Suprapubic skin (tissue), 4 donors: Measurements from ENCODE around the gene RIMBP2. TPM values are rescaled to one million over a fixed set of nuclear protein-coding genes. Genes with fewer than 3 reads are reported as not detected.

Experiments used
- DNase-seq, 2 donors: peaks; one replicate each; pipeline ENCODE4 v3.0.0-alpha.2; 2019; ENCODE audit warnings: low spot score in 2 of 2
- H3K27ac ChIP-seq: fragments of 200-600 bp; sonication (generic); one replicate; pipeline ENCODE4 v1.5.1; 2019
- H3K27me3 ChIP-seq: fragments of 200-600 bp; sonication (generic); one replicate; pipeline ENCODE4 v1.5.1; 2019
- H3K36me3 ChIP-seq: fragments of 200-600 bp; sonication (generic); one replicate; pipeline ENCODE4 v1.5.1; 2019
- H3K4me1 ChIP-seq: fragments of 200-600 bp; sonication (generic); one replicate; pipeline ENCODE4 v1.5.1; 2019
- H3K4me3 ChIP-seq: fragments of 200-600 bp; sonication (generic); one replicate; pipeline ENCODE4 v1.5.1; 2019; ENCODE audit warnings: mild to moderate bottlenecking
- H3K9me3 ChIP-seq: fragments of 200-600 bp; sonication (generic); one replicate; pipeline ENCODE4 v1.5.1; 2019
- CTCF ChIP-seq, 2 donors: fragments of 200-600 bp in 1 of 2; fragments of 450-650 bp in 1 of 2; sonication (generic) in 1 of 2; IDR thresholded peaks; one replicate each; pipeline ENCODE4 v1.5.1; 2016 to 2019; ENCODE audit warnings: antibody characterized with exemption in 2 of 2, mild to moderate bottlenecking in 1 of 2, moderate library complexity in 1 of 2
- EP300 ChIP-seq: sonication (generic); formaldehyde crosslinking; IDR thresholded peaks from one replicate; pipeline ENCODE4 v1.6.1; 2017; ENCODE audit warnings: antibody characterized with exemption
- POLR2A ChIP-seq, 2 donors: fragments of 450-650 bp; IDR thresholded peaks; one replicate each; pipeline ENCODE4 v1.6.1; 2017; ENCODE audit warnings: antibody characterized with exemption in 2 of 2, mild to moderate bottlenecking in 2 of 2, moderate library complexity in 2 of 2
- POLR2AphosphoS5 ChIP-seq, 3 donors: sonication (generic); formaldehyde crosslinking; IDR thresholded peaks; one replicate each; pipeline ENCODE4 v1.6.1; 2017; ENCODE audit warnings: antibody characterized with exemption in 3 of 3
- WGBS: methylation state at CpG from one replicate; pipeline ENCODE4 v1.1.5; 2018; 5-methylcytosine and 5-hydroxymethylcytosine counted together
- total RNA-seq, 4 donors: library from RNA; depleted of rRNA; stranded (reverse); fragments of >200 nt; gene quantifications; one replicate each; pipeline ENCODE4 v1.1.0, GENCODE V29; 2016

Gene RIMBP2
- total RNA-seq, 4 donors from 2014 or later: 2.1 to 21.8 (median 3.0) TPM

GRCh38 chr12:130555628-130556485 is 160.2 kb downstream of the RIMBP2 start:
- Histone ChIP-seq H3K27ac (no peak overlapping the region), H3K36me3 (no peaks in the 10 kb centered on the region), H3K4me3 (no peak overlapping the region), H3K4me1 (no peaks in the 10 kb centered on the region), H3K27me3 (no peaks in the 10 kb centered on the region), H3K9me3 (peaks cover 6% of the 10 kb centered on the region)
- TF ChIP-seq EP300 (no peak), POLR2AphosphoS5 (IDR thresholded peaks at IDR 0.05) (no peak), CTCF (IDR thresholded peaks at IDR 0.05) (no peak), POLR2A (IDR thresholded peaks at IDR 0.05) (no peak)
- no peak for DNase-seq
- WGBS: 43% methylated on average over 20 of the region's 20 CpGs

GRCh38 chr12:130555221-130555620 is 160.9 kb downstream of the RIMBP2 start:
- no peak overlapping the region for H3K27ac ChIP-seq
- no peak overlapping the region for H3K4me3 ChIP-seq
- no peaks in the 10 kb centered on the region for H3K4me1 ChIP-seq
- H3K27me3 ChIP-seq: no peaks in the 10 kb centered on the region
- TF ChIP-seq EP300: no peak
- no peak for TF ChIP-seq POLR2AphosphoS5 (IDR thresholded peaks at IDR 0.05)
- TF ChIP-seq CTCF (IDR thresholded peaks at IDR 0.05): no peak
- TF ChIP-seq POLR2A (IDR thresholded peaks at IDR 0.05): no peak
- DNase-seq: no peak
- H3K9me3 ChIP-seq: peaks cover 6% of the 10 kb centered on the region
- no peaks in the 10 kb centered on the region for H3K36me3 ChIP-seq
- WGBS: 71% methylated on average over 5 of the region's 5 CpGs

- no peak for TF ChIP-seq POLR2AphosphoS5 (IDR thresholded peaks at IDR 0.05)
- TF ChIP-seq CTCF (IDR thresholded peaks at IDR 0.05): no peak
- no peak for TF ChIP-seq EP300
- no peak for TF ChIP-seq POLR2A (IDR thresholded peaks at IDR 0.05)
- no peaks in the 10 kb centered on the region for H3K27me3 ChIP-seq
- WGBS: 75% methylated on average over 7 of the region's 7 CpGs
- no peak for DNase-seq
- H3K4me1 ChIP-seq: no peaks in the 10 kb centered on the region
- H3K36me3 ChIP-seq: no peaks in the 10 kb centered on the region
- H3K9me3 ChIP-seq: peaks cover 6% of the 10 kb centered on the region
- H3K27ac ChIP-seq: no peak overlapping the region
- H3K4me3 ChIP-seq: no peak overlapping the region
Measured at GRCh38 chr12:130552483-130552996, 163.6 kb downstream of the RIMBP2 start.

GRCh38 chr12:130549361-130549760 is 166.7 kb downstream of the RIMBP2 start:
- H3K4me3 ChIP-seq: no peak overlapping the region
- WGBS: 78% methylated on average over 3 of the region's 3 CpGs

More at GRCh38 chr12:130549361-130549760, 166.7 kb downstream of the RIMBP2 start:
- H3K36me3 ChIP-seq: no peaks in the 10 kb centered on the region
- no peaks in the 10 kb centered on the region for H3K4me1 ChIP-seq
- no peak overlapping the region for H3K27ac ChIP-seq
- TF ChIP-seq POLR2A (IDR thresholded peaks at IDR 0.05) (no peak), POLR2AphosphoS5 (IDR thresholded peaks at IDR 0.05) (no peak), EP300 (no peak), CTCF (IDR thresholded peaks at IDR 0.05) (no peak)
- peaks cover 6% of the 10 kb centered on the region for H3K9me3 ChIP-seq
- H3K27me3 ChIP-seq: no peaks in the 10 kb centered on the region
- DNase-seq: no peak
